HepG2 (cell line): ENCODE results near the gene ZNF316. TPM values are rescaled to one million over a fixed set of nuclear protein-coding genes. Genes with fewer than 3 reads are reported as not detected.

Experiments
- ATAC-seq: fragments of 200-7000 bp; cut with Tn5 transposase; 3 replicates; pipeline ENCODE4 v1.9.1; 2020; ENCODE audit warnings: mild to moderate bottlenecking, moderate library complexity
- BruUV-seq: library from RNA; stranded (reverse); fragments of 400-500 nt; replicated peaks from 2 replicates; lab custom pipeline; 2021; lab: Mats Ljungman, UMichigan
- CTCF ChIA-PET: fragments of 300-600 bp; formaldehyde crosslinking; extraction: SDS; loops from one replicate; lab custom pipeline; 2021; ENCODE audit warnings: low total read pairs, inconsistent platforms, low intra/inter-chr PET ratio; lab: Yijun Ruan, JAX
- POLR2A ChIA-PET: fragments of 350-600 bp; sonication (Branson Sonifier 250); formaldehyde crosslinking; loops from one replicate; lab custom pipeline; 2020; ENCODE audit warnings: antibody characterized with exemption, inconsistent platforms; lab: Yijun Ruan, JAX
- DNase-seq: peaks from one replicate; pipeline ENCODE4 v3.0.0-alpha.2; 2015; ENCODE audit warnings: low spot score
- FAIRE-seq: peaks from 3 replicates; lab custom pipeline; 2011; peaks lifted over from hg19 to GRCh38; lab: Jason Lieb, UNC
- H2AFZ ChIP-seq: one replicate; pipeline ENCODE4 v1.6.1; 2011; ENCODE audit warnings: low read length, inconsistent platforms
- H3K27ac ChIP-seq: fragments of 300-600 bp; 3 replicates; pipeline ENCODE4 v1.8.0; 2011; ENCODE audit warnings: mixed run types, mild to moderate bottlenecking, mixed read lengths, low read length, inconsistent platforms; ENCODE audit not compliant: insufficient read depth; ENCODE audit errors: extremely low read length
- H3K27me3 ChIP-seq, 2 experiments: fragments of 200-600 bp in 1 of 2; 2 replicates in 1 of 2; 3 replicates in 1 of 2; pipeline versions ENCODE4 v1.6.0 to v1.8.0; 2011; ENCODE audit warnings: low read length in 2 of 2, mild to moderate bottlenecking in 2 of 2, moderate library complexity in 2 of 2, inconsistent platforms in 1 of 2; ENCODE audit not compliant: insufficient read depth in 2 of 2, control insufficient read depth in 1 of 2
- H3K36me3 ChIP-seq, 2 experiments: fragments of 200-600 bp in 1 of 2; replicated peaks in 1 of 2; 2 replicates in 1 of 2; 3 replicates in 1 of 2; pipeline versions ENCODE4 v1.5.1 to v1.8.0; 2011; ENCODE audit warnings: low read length in 2 of 2, inconsistent platforms in 1 of 2; ENCODE audit not compliant: insufficient read depth in 2 of 2, control insufficient read depth in 1 of 2
- H3K4me1 ChIP-seq: 2 replicates; pipeline ENCODE4 v1.5.1; 2012; ENCODE audit warnings: low read length, inconsistent platforms; ENCODE audit not compliant: insufficient read depth
- H3K4me2 ChIP-seq: 2 replicates; pipeline ENCODE4 v1.6.0; 2011; ENCODE audit warnings: low read depth, low read length, inconsistent platforms
- H3K4me3 ChIP-seq, 3 experiments: fragments of 200-600 bp in 1 of 3; sonication (generic), shearing (Covaris generic) in 1 of 3; replicated peaks in 1 of 3; 2 replicates each; pipeline ENCODE4 v1.5.1; 2011 to 2016; ENCODE audit warnings: low read length in 3 of 3, inconsistent platforms in 2 of 3, low read depth in 2 of 3, mild to moderate bottlenecking in 2 of 3, control low read depth in 1 of 3, mixed read lengths in 1 of 3; ENCODE audit not compliant: insufficient read depth in 1 of 3
- H3K79me2 ChIP-seq: one replicate; pipeline ENCODE4 v1.6.1; 2011; ENCODE audit warnings: low read length, inconsistent platforms; ENCODE audit not compliant: insufficient read depth
- H3K9ac ChIP-seq: 2 replicates; pipeline ENCODE4 v1.6.0; 2011; ENCODE audit warnings: mild to moderate bottlenecking, low read depth, low read length, inconsistent platforms; ENCODE audit not compliant: insufficient read depth
- H3K9me3 ChIP-seq: 2 replicates; pipeline ENCODE4 v1.5.1; 2012; ENCODE audit warnings: mild to moderate bottlenecking, low read length
- H4K20me1 ChIP-seq: 2 replicates; pipeline ENCODE4 v1.6.0; 2011; ENCODE audit warnings: inconsistent platforms, mild to moderate bottlenecking, low read length, moderate library complexity; ENCODE audit not compliant: insufficient read depth
- EZH2 ChIP-seq: conservative IDR thresholded peaks from 2 replicates; pipeline ENCODE4 v1.6.1; 2012; ENCODE audit warnings: mild to moderate bottlenecking, low read depth, low read length, moderate library complexity
- FOSL1 ChIP-seq: sonication (generic); formaldehyde crosslinking; IDR thresholded peaks from 2 replicates; pipeline ENCODE4 v1.9.0; 2021; ENCODE audit warnings: missing genetic modification reagents, borderline replicate concordance
- FOSL2 ChIP-seq: sonication (generic); formaldehyde crosslinking; IDR thresholded peaks from 2 replicates; pipeline ENCODE4 v1.4.0; 2020; ENCODE audit warnings: missing genetic modification reagents
- NCOA2 ChIP-seq: sonication (generic); formaldehyde crosslinking; IDR thresholded peaks from 2 replicates; pipeline ENCODE4 v1.8.0; 2022; ENCODE audit warnings: inconsistent platforms
- ZFAT ChIP-seq: sonication (generic); formaldehyde crosslinking; conservative IDR thresholded peaks from 2 replicates; pipeline ENCODE4 v1.8.1; 2023; ENCODE audit warnings: missing genetic modification reagents, inconsistent platforms
- ZMAT3 ChIP-seq: sonication (generic); formaldehyde crosslinking; conservative IDR thresholded peaks from 2 replicates; pipeline ENCODE4 v1.7.0; 2021; ENCODE audit warnings: missing genetic modification reagents
- ZNF121 ChIP-seq: sonication (generic); formaldehyde crosslinking; IDR thresholded peaks from 2 replicates; pipeline ENCODE4 v1.5.0; 2020; ENCODE audit warnings: mild to moderate bottlenecking, missing genetic modification reagents
- ZNF24 ChIP-seq: fragments of 450-650 bp; IDR thresholded peaks from 2 replicates; pipeline ENCODE4 v1.6.1; 2017; ENCODE audit warnings: antibody characterized with exemption, mild to moderate bottlenecking
- WGBS: methylation state at CpG from one replicate; pipeline ENCODE4 v1.1.6; 2017; ENCODE audit warnings: low lambda C conversion rate; 5-methylcytosine and 5-hydroxymethylcytosine counted together
- in situ Hi-C: cut with HindIII; loops from 2 replicates; pipeline ENCODE4 v1.10.0; 2017; ENCODE audit warnings: low pct_unique_long_range_greater_than_20kb; ENCODE audit not compliant: extremely low pct_ligation_motif_present
- intact Hi-C: fragments of 100-400 bp; cut with micrococcal nuclease; formaldehyde crosslinking; loops from one replicate; pipeline ENCODE4 v1.10.0; 2022; ENCODE audit not compliant: unreplicated experiment
- polyA plus RNA-seq, 8 experiments: library from polyadenylated mRNA; depleted of rRNA in 3 of 8; stranded (reverse) in 7 of 8; unstranded in 1 of 8; fragments of >200 nt; fragmentation: Illumina TruSeq in 4 of 8; extraction: Trizol in 4 of 8; gene quantifications; 2 replicates each; pipeline versions ENCODE4 v1.2.1 to v1.2.3, GENCODE V29; 2011 to 2016; ENCODE audit warnings: low read depth in 4 of 8, missing spikeins in 1 of 8, mixed read lengths in 1 of 8; ENCODE audit not compliant: insufficient read depth in 1 of 8
- total RNA-seq, 5 experiments: library from RNA; depleted of rRNA; stranded (reverse); fragments of >200 nt; fragmentation: Illumina TruSeq; extraction: Trizol; gene quantifications; 2 replicates each; pipeline ENCODE4 v1.2.3, GENCODE V29; 2016; ENCODE audit warnings: low read depth in 1 of 5
- TF ChIP-seq, protein P1 (sequence below): sonication (generic); formaldehyde crosslinking; IDR thresholded peaks from 2 replicates; pipeline ENCODE4 v1.4.0; 2020; ENCODE audit warnings: mild to moderate bottlenecking, missing genetic modification reagents
- TF ChIP-seq, protein P2 (sequence below): sonication (generic); formaldehyde crosslinking; IDR thresholded peaks from 2 replicates; pipeline ENCODE4 v1.8.0; 2022; ENCODE audit warnings: mild to moderate bottlenecking, missing genetic modification reagents

ZNF316 gene
- total and polyA plus RNA-seq, 2 of the 13 experiments (the other 11 are each of a cell fraction or from before 2014, with no cell fraction given): 4.3 to 9.9 TPM

- H3K4me2 ChIP-seq: no peak overlapping the region
- H3K27ac ChIP-seq: no peak overlapping the region
- 90% methylated on average over 5 of the region's 5 CpGs for WGBS
- H3K4me1 ChIP-seq: peaks cover 46% of the 10 kb centered on the region
- H2AFZ ChIP-seq: no peak overlapping the region
- no peak overlapping the region for H3K9ac ChIP-seq
- no TSS peak for BruUV-seq
- no peaks in the 10 kb centered on the region for H3K9me3 ChIP-seq
- no peak for ATAC-seq
- ChIA-PET CTCF (no interaction called here), POLR2A (no interaction called here)
- H4K20me1 ChIP-seq: peaks cover 59% of the 10 kb centered on the region
- TF ChIP-seq, protein P1, sequence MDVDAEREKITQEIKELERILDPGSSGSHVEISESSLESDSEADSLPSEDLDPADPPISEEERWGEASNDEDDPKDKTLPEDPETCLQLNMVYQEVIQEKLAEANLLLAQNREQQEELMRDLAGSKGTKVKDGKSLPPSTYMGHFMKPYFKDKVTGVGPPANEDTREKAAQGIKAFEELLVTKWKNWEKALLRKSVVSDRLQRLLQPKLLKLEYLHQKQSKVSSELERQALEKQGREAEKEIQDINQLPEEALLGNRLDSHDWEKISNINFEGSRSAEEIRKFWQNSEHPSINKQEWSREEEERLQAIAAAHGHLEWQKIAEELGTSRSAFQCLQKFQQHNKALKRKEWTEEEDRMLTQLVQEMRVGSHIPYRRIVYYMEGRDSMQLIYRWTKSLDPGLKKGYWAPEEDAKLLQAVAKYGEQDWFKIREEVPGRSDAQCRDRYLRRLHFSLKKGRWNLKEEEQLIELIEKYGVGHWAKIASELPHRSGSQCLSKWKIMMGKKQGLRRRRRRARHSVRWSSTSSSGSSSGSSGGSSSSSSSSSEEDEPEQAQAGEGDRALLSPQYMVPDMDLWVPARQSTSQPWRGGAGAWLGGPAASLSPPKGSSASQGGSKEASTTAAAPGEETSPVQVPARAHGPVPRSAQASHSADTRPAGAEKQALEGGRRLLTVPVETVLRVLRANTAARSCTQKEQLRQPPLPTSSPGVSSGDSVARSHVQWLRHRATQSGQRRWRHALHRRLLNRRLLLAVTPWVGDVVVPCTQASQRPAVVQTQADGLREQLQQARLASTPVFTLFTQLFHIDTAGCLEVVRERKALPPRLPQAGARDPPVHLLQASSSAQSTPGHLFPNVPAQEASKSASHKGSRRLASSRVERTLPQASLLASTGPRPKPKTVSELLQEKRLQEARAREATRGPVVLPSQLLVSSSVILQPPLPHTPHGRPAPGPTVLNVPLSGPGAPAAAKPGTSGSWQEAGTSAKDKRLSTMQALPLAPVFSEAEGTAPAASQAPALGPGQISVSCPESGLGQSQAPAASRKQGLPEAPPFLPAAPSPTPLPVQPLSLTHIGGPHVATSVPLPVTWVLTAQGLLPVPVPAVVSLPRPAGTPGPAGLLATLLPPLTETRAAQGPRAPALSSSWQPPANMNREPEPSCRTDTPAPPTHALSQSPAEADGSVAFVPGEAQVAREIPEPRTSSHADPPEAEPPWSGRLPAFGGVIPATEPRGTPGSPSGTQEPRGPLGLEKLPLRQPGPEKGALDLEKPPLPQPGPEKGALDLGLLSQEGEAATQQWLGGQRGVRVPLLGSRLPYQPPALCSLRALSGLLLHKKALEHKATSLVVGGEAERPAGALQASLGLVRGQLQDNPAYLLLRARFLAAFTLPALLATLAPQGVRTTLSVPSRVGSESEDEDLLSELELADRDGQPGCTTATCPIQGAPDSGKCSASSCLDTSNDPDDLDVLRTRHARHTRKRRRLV (CRISPR knock-in tag): no peak
- TF ChIP-seq ZFAT (CRISPR knock-in tag): no peak
- TF ChIP-seq ZMAT3 (CRISPR knock-in tag): no peak
- TF ChIP-seq FOSL1 (CRISPR knock-in tag): no peak
- no peak for TF ChIP-seq NCOA2 (CRISPR knock-in tag)
- no peak for TF ChIP-seq FOSL2 (CRISPR knock-in tag)
- TF ChIP-seq ZNF121 (CRISPR knock-in tag): peak; percentile 65
- no peak for TF ChIP-seq EZH2
- peak; percentile 82 for TF ChIP-seq ZNF24
- TF ChIP-seq, protein P2, sequence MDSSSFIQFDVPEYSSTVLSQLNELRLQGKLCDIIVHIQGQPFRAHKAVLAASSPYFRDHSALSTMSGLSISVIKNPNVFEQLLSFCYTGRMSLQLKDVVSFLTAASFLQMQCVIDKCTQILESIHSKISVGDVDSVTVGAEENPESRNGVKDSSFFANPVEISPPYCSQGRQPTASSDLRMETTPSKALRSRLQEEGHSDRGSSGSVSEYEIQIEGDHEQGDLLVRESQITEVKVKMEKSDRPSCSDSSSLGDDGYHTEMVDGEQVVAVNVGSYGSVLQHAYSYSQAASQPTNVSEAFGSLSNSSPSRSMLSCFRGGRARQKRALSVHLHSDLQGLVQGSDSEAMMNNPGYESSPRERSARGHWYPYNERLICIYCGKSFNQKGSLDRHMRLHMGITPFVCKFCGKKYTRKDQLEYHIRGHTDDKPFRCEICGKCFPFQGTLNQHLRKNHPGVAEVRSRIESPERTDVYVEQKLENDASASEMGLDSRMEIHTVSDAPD (CRISPR knock-in tag): no peak
- peaks cover 72% of the 10 kb centered on the region for H3K79me2 ChIP-seq
- H3K27me3 ChIP-seq: no peaks in the 10 kb centered on the region; a peak in 1 of 5 replicates
- no peak overlapping the region for H3K4me3 ChIP-seq
- no peak for DNase-seq
- intact Hi-C loops: loop anchor here (10.0 kb wide), 1 partner anchor 106 kb away; the partner anchor contains the start of gene INTS15
- in situ Hi-C loops: no loop called here
- peaks cover 28 to 67% of the 10 kb centered on the region in 2 experiments for H3K36me3 ChIP-seq
- FAIRE-seq: no peak
Observed at GRCh38 chr7:6700793-6701192, 63.7 kb downstream of the ZNF316 start.
